ENCODE data around the gene DNAH14. TPM values are rescaled to one million over a fixed set of nuclear protein-coding genes. Genes with fewer than 3 reads are reported as not detected.

DNAH14 gene
- total and polyA plus RNA-seq, 2 experiments from 2014 or later: 14.7 to 46.1 TPM

GRCh38 chr1:225424562-225425200 is 495.2 kb downstream of the DNAH14 start:
- H2AFZ ChIP-seq: no peak overlapping the region
- no peak overlapping the region for H3K27ac ChIP-seq
- no peaks in the 10 kb centered on the region for H3K36me3 ChIP-seq (replicated peaks; ENCODE audit: insufficient read depth, low read depth)
- DNase-seq (ENCODE audit: low spot score): no peak
- peaks cover 77% of the 10 kb centered on the region for H3K79me2 ChIP-seq
- no peaks in the 10 kb centered on the region for H3K27me3 ChIP-seq
- 72% methylated on average over 6 of the region's 6 CpGs for WGBS (ENCODE audit: low lambda C conversion rate, missing lambda C conversion rate)
- no peaks in the 10 kb centered on the region for H3K9me3 ChIP-seq (ENCODE audit: low read depth)
- no peak overlapping the region for H3K4me3 ChIP-seq
- peaks cover 39% of the 10 kb centered on the region for H4K20me1 ChIP-seq (ENCODE audit: insufficient read depth, poor library complexity, severe bottlenecking)
- TF ChIP-seq EZH2 (IDR thresholded peaks at IDR 0.05; ENCODE audit: borderline replicate concordance) (no peak), EZH2phosphoT487 (IDR thresholded peaks at IDR 0.05; ENCODE audit: low read depth, severe bottlenecking, unreplicated experiment) (no peak), CTCF (IDR thresholded peaks at IDR 0.05; ENCODE audit: poor library complexity) (no peak)
- no peaks in the 10 kb centered on the region for H3K9me2 ChIP-seq (replicated peaks; ENCODE audit: insufficient read depth)
- H3K4me2 ChIP-seq: peak overlapping the region; percentile 92
- peaks cover 50% of the 10 kb centered on the region for H3K4me1 ChIP-seq (ENCODE audit: insufficient read depth)

DNA sequence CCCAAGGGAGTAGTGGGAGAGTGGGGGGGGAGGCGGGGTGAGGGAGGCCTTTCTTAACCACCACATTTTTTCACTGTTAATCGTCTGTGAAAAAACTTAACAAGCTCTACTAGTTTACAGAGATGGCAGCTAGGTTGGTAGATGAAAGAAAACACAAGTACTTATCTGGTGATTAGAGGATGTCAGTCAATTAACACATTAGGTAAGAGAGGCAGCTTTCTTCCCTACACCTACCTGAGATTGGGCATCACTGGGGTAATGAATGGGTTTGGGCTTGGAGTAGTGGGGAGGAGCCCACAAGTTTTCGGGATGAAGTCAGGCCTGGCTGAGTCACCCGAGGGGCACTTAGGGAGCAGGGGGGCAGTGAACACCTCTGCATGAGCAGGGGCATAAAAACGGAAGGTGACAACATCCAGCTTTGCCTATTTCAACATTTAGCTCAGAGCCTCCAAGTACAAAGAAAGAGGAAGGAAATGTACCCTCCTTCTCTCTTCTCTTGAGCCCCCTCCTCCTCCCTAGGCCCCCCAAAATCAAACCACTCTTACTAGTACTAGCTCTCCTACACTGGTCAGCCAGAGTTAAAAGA is 495.8 kb downstream of the DNAH14 start:
- H3K9me2 ChIP-seq (replicated peaks; ENCODE audit: insufficient read depth): no peaks in the 10 kb centered on the region
- H3K36me3 ChIP-seq (replicated peaks; ENCODE audit: insufficient read depth, low read depth): no peaks in the 10 kb centered on the region
- H3K79me2 ChIP-seq: peaks cover 71% of the 10 kb centered on the region
- no peak overlapping the region for H2AFZ ChIP-seq
- peaks cover 39% of the 10 kb centered on the region for H4K20me1 ChIP-seq (ENCODE audit: insufficient read depth, poor library complexity, severe bottlenecking)
- no peaks in the 10 kb centered on the region for H3K9me3 ChIP-seq (ENCODE audit: low read depth)
- DNase-seq (ENCODE audit: low spot score): no peak
- H3K4me3 ChIP-seq: no peak overlapping the region
- H3K4me1 ChIP-seq (ENCODE audit: insufficient read depth): peaks cover 50% of the 10 kb centered on the region
- H3K27me3 ChIP-seq: no peaks in the 10 kb centered on the region
- peak overlapping the region; percentile 92 for H3K4me2 ChIP-seq
- TF ChIP-seq EZH2 (IDR thresholded peaks at IDR 0.05; ENCODE audit: borderline replicate concordance) (no peak), EZH2phosphoT487 (IDR thresholded peaks at IDR 0.05; ENCODE audit: low read depth, severe bottlenecking, unreplicated experiment) (no peak), CTCF (IDR thresholded peaks at IDR 0.05; ENCODE audit: poor library complexity) (no peak)
- H3K27ac ChIP-seq: no peak overlapping the region
- 44% methylated on average over 5 of the region's 5 CpGs for WGBS (ENCODE audit: low lambda C conversion rate, missing lambda C conversion rate)

GRCh38 chr1:225426395-225427234 is 497.1 kb downstream of the DNAH14 start:
- no peaks in the 10 kb centered on the region for H3K36me3 ChIP-seq (replicated peaks; ENCODE audit: insufficient read depth, low read depth)
- H3K4me2 ChIP-seq: peak overlapping the region; percentile 92
- no peaks in the 10 kb centered on the region for H3K9me3 ChIP-seq (ENCODE audit: low read depth)
- H3K9me2 ChIP-seq (replicated peaks; ENCODE audit: insufficient read depth): no peaks in the 10 kb centered on the region
- TF ChIP-seq EZH2phosphoT487 (IDR thresholded peaks at IDR 0.05; ENCODE audit: low read depth, severe bottlenecking, unreplicated experiment) (no peak), EZH2 (IDR thresholded peaks at IDR 0.05; ENCODE audit: borderline replicate concordance) (no peak), CTCF (IDR thresholded peaks at IDR 0.05; ENCODE audit: poor library complexity) (no peak)
- peak; percentile 55 for DNase-seq (ENCODE audit: low spot score)
- no peaks in the 10 kb centered on the region for H3K27me3 ChIP-seq
- peaks cover 39% of the 10 kb centered on the region for H4K20me1 ChIP-seq (ENCODE audit: insufficient read depth, poor library complexity, severe bottlenecking)
- peaks cover 58% of the 10 kb centered on the region for H3K79me2 ChIP-seq
- H3K4me3 ChIP-seq: peak overlapping the region; percentile 93
- H2AFZ ChIP-seq: peak overlapping the region; percentile 79
- 4% methylated on average over 36 of the region's 36 CpGs for WGBS (ENCODE audit: low lambda C conversion rate, missing lambda C conversion rate)
- peak overlapping the region; percentile 89 for H3K27ac ChIP-seq
- H3K4me1 ChIP-seq (ENCODE audit: insufficient read depth): peaks cover 50% of the 10 kb centered on the region
